ENCODE results near the gene RAB21.

RAB21 gene

GRCh38 chr12:71828813-71829212 lies 74.2 kb downstream of the RAB21 start:
- TF ChIP-seq CTCF (IDR thresholded peaks at IDR 0.05; ENCODE audit: insufficient read depth, low read depth, low read length, missing control alignments): no peak

DNA sequence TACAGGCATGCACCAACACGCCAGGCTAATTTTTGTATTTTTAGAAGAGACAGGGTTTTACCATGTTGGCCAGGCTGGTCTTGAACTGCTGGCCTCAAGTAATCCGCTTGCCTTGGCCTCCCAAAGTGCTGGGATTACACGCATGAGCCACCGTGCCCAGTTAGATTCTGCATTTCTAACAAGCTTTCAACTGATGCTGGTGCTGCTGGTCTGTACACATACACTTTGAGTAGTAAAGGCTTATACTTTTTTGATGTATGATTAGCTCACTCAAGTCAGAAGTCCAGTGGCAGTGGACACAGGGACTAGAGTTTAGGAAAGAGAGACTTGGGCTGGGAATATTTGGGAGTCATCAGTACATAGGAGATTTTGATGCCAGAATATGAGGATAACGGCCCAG lies 82.7 kb downstream of the RAB21 start:
- no peak for TF ChIP-seq CTCF (IDR thresholded peaks at IDR 0.05; ENCODE audit: insufficient read depth, low read depth, low read length, missing control alignments)
- no peak overlapping the region for H3K4me3 ChIP-seq (ENCODE audit: low read length)
- DNase-seq (ENCODE audit: low read depth): no peak

More at GRCh38 chr12:71828813-71829212, 74.2 kb downstream of the RAB21 start:
- DNase-seq (ENCODE audit: low read depth): no peak
- H3K4me3 ChIP-seq (ENCODE audit: low read length): no peak overlapping the region

DNA sequence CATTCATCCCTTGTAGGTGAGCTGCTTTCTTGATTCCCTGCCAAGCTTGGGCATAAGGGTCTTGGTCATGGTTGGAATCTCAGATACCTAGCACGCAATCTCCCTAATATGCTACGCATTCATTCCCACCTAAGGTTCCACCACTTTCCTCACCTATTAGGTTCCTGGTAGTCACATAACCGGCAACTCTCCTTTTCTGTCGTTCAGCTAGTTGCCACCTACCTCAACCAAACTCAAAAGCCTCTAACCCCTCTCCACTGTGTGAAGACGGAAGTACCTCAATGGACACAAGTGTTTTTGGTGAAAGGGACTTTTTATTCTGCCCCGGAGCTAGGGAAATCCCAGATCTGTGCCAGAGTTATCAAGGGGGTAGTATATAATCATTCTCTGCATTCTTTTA lies 83.6 kb downstream of the RAB21 start:
- TF ChIP-seq CTCF (IDR thresholded peaks at IDR 0.05; ENCODE audit: insufficient read depth, low read depth, low read length, missing control alignments): no peak
- H3K4me3 ChIP-seq (ENCODE audit: low read length): no peak overlapping the region
- DNase-seq (ENCODE audit: low read depth): no peak

DNA sequence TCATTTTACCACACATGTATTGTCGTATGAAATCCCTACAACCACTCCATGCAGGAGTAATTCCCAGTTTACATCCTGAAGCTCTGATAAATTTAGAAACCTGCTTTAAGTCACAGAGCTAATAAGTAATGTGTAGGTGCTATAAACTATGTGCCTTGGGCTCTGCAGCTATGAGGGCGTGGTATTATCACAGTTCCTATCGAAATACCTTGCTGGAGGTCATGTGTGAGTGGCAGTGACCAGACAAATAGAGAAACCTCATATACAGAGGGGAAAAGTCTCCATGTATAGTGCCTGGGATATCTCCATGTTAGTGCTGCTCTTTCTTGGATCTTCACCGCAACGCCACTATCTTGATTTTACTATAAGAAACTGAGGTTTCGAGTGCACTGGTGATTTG lies 84.0 kb downstream of the RAB21 start:
- TF ChIP-seq CTCF (IDR thresholded peaks at IDR 0.05; ENCODE audit: insufficient read depth, low read depth, low read length, missing control alignments): no peak
- DNase-seq (ENCODE audit: low read depth): no peak
- no peak overlapping the region for H3K4me3 ChIP-seq (ENCODE audit: low read length)

DNA sequence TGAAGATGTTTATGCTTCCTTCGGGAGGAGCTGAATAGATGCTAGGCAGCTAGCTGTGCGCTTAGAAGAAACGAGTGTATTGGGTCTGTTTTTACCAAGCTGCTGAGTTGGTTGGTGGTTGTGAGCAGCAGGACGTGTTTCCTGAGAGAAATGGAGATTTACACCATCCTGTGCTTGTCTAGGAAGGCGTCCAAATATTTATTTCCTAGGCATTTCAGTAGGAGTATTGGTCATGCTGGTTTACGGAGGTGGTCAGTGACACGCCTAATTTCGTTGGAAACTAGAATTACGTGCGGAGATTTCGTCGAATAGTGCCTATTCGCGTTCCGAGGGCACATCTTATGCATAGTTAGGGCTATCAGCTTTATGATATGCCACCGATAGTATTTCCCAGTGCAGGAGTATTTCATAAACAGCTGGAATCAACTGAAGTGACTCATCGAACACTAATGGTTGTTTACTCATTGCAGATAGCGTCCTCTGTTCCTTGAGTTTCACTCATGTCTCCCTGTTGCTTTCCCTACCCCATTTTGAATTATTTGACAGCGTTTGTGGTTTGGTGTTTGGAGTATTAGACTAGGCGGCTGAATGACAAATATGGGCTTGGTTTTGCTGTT lies 85.7 kb downstream of the RAB21 start:
- H3K4me3 ChIP-seq (ENCODE audit: low read length): peak overlapping the region; percentile 68
- peak; percentile 92 for DNase-seq (ENCODE audit: low read depth)
- TF ChIP-seq CTCF (IDR thresholded peaks at IDR 0.05; ENCODE audit: insufficient read depth, low read depth, low read length, missing control alignments): no peak

DNA sequence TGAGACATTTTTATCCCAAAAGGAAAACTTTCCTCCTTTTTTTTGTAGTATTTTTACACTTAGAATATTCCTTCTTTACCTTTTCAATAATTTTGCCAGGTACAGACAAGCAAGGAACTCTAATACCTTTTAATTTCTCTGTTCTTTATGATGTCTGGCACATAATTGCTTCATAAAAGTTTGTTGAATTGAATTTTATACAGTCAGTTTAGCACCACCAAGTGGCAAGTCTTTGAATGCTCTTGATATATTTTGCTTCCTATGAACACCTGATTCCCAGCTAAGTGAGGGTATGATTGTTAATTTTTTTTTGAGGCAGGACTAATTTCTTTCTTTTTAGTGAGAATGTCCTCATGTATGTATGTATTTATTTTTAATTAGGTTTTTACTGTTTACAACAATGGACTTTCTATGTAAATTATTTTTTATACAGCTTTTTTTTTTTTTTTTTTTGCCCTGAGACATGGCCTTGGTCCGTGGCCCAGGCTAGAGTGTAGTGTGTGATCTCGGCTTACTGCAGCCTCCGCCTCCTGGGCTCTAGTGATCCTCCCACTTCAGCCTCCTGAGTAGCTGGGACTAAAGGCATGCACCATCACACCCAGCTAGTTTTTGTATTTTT lies 91.8 kb downstream of the RAB21 start:
- TF ChIP-seq CTCF (IDR thresholded peaks at IDR 0.05; ENCODE audit: insufficient read depth, low read depth, low read length, missing control alignments): peak; percentile 58
- peak; percentile 59 for DNase-seq (ENCODE audit: low read depth)
- no peak overlapping the region for H3K4me3 ChIP-seq (ENCODE audit: low read length)

DNA sequence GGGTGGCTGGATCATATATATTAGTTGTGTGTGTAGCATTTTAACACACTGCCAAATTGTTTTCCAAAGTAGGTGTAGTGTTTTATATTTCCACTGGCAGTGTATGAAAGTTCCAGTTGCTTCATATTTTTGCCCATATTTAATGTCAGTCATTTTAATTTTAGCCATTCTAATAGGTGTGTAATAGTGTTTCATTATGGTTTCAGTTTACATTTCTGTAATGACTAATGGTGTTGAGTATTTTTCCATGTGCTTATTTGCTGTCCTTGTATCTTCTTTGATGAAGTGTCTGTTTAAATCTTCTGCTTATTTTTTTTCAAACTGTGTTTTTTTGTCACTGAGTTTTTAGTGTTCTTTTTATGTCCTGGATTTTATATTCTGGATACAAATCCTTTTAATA lies 93.5 kb downstream of the RAB21 start:
- TF ChIP-seq CTCF (IDR thresholded peaks at IDR 0.05; ENCODE audit: insufficient read depth, low read depth, low read length, missing control alignments): no peak
- DNase-seq (ENCODE audit: low read depth): peak; percentile 63
- H3K4me3 ChIP-seq (ENCODE audit: low read length): no peak overlapping the region

Measured in epithelial cell of esophagus (primary cell).